ENCODE results near the gene SLC12A4. TPM values are rescaled to one million over a fixed set of nuclear protein-coding genes. Genes with fewer than 3 reads are reported as not detected.
A peak's percentile ranks its signal among the peaks of the same experiment; 100 is the strongest.
"Not testable (repeated sequence)": the region's sequence is repeated elsewhere in the genome, so short reads cannot be mapped to it uniquely, and the experiment has no call there.

SLC12A4 gene
- total RNA-seq, 1 donor from 2014 or later = 46.2 TPM

GRCh38 chr16:67996666-67997065 lies 28.2 kb upstream of the SLC12A4 start:
- no peaks in the 10 kb centered on the region for H3K36me3 Mint-ChIP-seq (ENCODE audit: low read depth)
- no peaks in the 10 kb centered on the region for H3K27me3 Mint-ChIP-seq (ENCODE audit: low read depth)
- peak overlapping the region; percentile 68 for H3K27ac Mint-ChIP-seq
- no peak for DNase-seq (ENCODE audit: low spot score)
- H3K9me3 Mint-ChIP-seq = no peaks in the 10 kb centered on the region
- no peak overlapping the region for H3K4me3 Mint-ChIP-seq (ENCODE audit: low read depth)
- peaks cover 52% of the 10 kb centered on the region for H3K4me1 Mint-ChIP-seq (ENCODE audit: low read depth)
- intact Hi-C loops (cut with micrococcal nuclease) = loop anchor here (5.0 kb wide), 1 partner anchor 86 kb away; no protein-coding TSS in a partner anchor

- DNase-seq (ENCODE audit: low spot score) = no peak
- Mint-ChIP-seq H3K9me3 (no peaks in the 10 kb centered on the region), H3K36me3 (ENCODE audit: low read depth) (no peaks in the 10 kb centered on the region), H3K4me3 (ENCODE audit: low read depth) (no peak overlapping the region), H3K4me1 (ENCODE audit: low read depth) (peaks cover 49% of the 10 kb centered on the region), H3K27me3 (ENCODE audit: low read depth) (no peaks in the 10 kb centered on the region), H3K27ac (peak overlapping the region; percentile 77)
- intact Hi-C loops (cut with micrococcal nuclease) = loop anchor here (5.0 kb wide), 1 partner anchor 87 kb away; no protein-coding TSS in a partner anchor
Measured at GRCh38 chr16:67995423-67995822, 27.0 kb upstream of the SLC12A4 start.

DNA sequence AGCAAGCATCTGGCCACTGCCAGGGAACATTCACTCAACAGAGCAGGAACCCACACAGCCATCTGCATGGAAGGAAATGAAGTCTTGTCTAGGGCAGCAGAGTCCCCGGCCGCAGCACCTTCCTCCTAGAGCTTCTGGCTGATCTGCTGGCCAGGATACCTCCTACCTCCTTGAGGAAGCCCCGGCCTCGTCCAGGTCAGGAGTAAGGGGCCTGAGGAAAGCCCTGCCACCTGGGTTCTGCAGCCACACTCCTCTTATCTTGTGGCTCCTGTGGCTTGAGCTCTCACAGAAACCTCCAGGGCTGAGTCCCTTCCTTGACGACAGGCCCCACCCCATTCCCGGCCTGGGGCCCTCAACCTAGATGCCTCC lies 25.6 kb upstream of the SLC12A4 start:
- H3K36me3 Mint-ChIP-seq (ENCODE audit: low read depth); H3K9me3 Mint-ChIP-seq; H3K27me3 Mint-ChIP-seq (ENCODE audit: low read depth); intact Hi-C loops (cut with micrococcal nuclease); DNase-seq (ENCODE audit: low spot score): not testable (repeated sequence)
- Mint-ChIP-seq H3K4me3 (ENCODE audit: low read depth) (peak overlapping the region; percentile 79), H3K27ac (peak overlapping the region; percentile 99), H3K4me1 (ENCODE audit: low read depth) (peaks cover 35% of the 10 kb centered on the region)

DNA sequence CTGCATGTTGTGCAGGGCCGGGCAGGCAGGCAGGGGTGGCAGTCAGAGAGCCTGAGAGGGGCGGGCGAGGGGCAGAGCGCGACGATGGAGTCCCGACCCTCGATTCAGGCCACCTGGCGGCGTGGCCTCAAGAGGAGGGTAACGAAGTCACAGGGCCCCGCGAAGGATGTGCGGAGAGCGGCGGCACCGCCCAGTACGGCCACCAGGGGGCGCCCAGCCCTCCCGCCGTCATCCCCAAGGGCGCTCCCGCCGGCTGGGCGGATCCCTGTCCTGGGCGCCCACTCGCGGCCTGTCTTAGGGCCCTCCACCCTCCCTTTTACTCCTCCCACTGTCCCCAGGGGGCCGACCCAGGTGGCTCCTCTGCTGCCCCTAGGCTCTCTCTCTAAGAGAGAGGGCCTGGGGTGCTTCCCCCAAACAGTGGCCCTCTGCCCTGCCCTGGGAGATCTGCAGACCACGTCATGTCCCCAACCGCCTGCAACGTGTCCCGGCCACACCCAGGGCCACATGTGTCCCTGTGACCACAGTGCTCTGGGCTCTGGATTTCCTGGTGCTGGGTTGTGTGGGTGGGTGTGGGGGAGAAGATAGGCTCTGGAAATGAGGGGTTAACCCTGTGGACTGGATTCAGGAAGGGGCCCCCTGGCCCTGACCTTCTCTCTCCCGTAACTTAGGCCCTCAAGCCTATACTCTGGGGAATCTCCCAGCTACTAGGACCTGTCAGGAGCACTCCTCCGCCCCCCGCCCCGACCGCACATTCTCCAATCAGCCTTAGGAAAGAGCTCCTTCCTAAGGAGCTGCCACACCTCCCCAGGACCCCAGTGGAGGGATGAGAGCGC lies 25.0 kb upstream of the SLC12A4 start:
- Mint-ChIP-seq H3K27ac (peak overlapping the region; percentile 99), H3K4me3 (ENCODE audit: low read depth) (peak overlapping the region; percentile 79), H3K4me1 (ENCODE audit: low read depth) (peaks cover 30% of the 10 kb centered on the region), H3K36me3 (ENCODE audit: low read depth) (no peaks in the 10 kb centered on the region), H3K27me3 (ENCODE audit: low read depth) (no peaks in the 10 kb centered on the region), H3K9me3 (no peaks in the 10 kb centered on the region)
- peak; percentile 80 for DNase-seq (ENCODE audit: low spot score)
- intact Hi-C loops (cut with micrococcal nuclease) = loop anchor here (1.0 kb wide), 3 partner anchors 9 to 71 kb away; no protein-coding TSS in a partner anchor

DNA sequence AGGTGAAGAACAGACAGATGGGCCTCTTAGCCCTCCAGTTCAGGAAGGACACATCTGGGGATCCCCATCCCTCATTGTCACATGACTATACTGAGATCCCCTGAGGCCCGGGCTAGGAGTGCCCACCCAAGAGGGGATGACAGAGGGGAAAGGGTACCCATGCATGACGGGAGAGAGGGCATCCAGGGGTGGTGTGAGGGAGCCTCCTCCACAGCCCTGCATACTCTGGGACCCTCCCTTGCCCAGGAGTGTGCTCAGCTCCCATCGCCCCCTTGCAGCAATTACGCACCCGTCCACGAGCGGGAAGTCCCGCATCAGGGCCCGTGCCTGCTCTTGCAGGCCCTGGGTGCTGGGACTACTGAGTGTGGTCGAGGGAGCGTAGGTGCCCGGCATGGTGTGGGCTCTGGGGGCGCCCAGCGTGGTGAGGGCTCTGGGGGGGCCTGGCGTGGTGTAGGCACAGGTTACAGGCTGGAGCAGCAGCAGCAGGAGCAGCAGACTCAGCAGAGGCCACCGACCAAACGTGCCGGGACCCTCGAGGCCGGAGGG lies 24.3 kb upstream of the SLC12A4 start:
- H3K4me1 Mint-ChIP-seq (ENCODE audit: low read depth) = peaks cover 30% of the 10 kb centered on the region
- H3K27ac Mint-ChIP-seq = peak overlapping the region; percentile 69
- no peaks in the 10 kb centered on the region for H3K27me3 Mint-ChIP-seq (ENCODE audit: low read depth)
- no peaks in the 10 kb centered on the region for H3K9me3 Mint-ChIP-seq
- no peak for DNase-seq (ENCODE audit: low spot score)
- H3K36me3 Mint-ChIP-seq (ENCODE audit: low read depth) = no peaks in the 10 kb centered on the region
- intact Hi-C loops (cut with micrococcal nuclease) = loop anchor here (1.0 kb wide), 3 partner anchors 8 to 72 kb away; no protein-coding TSS in a partner anchor
- no peak overlapping the region for H3K4me3 Mint-ChIP-seq (ENCODE audit: low read depth)

- intact Hi-C loops (cut with micrococcal nuclease) = no loop called here
- Mint-ChIP-seq H3K4me1 (ENCODE audit: low read depth) (peaks cover 18% of the 10 kb centered on the region), H3K9me3 (no peaks in the 10 kb centered on the region), H3K27ac (peak overlapping the region; percentile 1), H3K4me3 (ENCODE audit: low read depth) (no peak overlapping the region), H3K36me3 (ENCODE audit: low read depth) (no peaks in the 10 kb centered on the region), H3K27me3 (ENCODE audit: low read depth) (no peaks in the 10 kb centered on the region)
- no peak for DNase-seq (ENCODE audit: low spot score)
Measured at GRCh38 chr16:67990018-67990386, 21.6 kb upstream of the SLC12A4 start.

DNA sequence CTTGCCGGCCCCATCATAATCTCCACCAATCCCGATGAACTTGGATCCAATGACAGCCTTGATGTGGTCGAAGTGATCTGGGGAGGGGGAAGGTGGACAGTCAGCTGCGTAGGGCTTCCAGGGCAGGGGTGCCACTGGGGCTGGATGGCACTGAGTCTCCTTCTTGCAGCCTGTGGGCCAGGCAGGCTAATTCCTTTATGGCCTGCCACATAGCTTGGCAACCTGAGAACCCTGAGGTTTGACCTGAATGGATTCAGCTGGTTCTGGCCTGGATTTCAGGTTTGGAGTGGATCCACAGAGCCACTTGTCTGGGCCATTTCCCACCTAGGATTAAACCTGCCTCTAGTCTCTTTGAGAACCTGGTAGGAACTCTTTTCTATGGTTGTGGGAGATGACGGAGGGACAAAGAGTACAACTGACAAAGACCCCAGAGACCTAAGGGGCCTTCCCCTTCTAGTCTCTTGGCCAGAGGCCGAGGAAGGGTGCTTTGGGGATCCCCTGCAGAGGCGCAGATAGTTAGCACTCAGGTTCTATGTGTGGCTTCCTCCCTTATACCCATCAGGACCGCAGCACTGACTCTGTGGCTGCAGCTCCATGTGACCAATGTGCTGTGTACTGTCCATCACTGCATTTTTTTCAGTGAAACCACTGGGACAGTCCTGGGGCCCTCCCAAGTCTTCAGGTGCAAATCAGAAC lies 21.0 kb upstream of the SLC12A4 start:
- DNase-seq (ENCODE audit: low spot score) = no peak
- H3K27ac Mint-ChIP-seq = no peak overlapping the region
- intact Hi-C loops (cut with micrococcal nuclease) = no loop called here
- peaks cover 17% of the 10 kb centered on the region for H3K4me1 Mint-ChIP-seq (ENCODE audit: low read depth)
- no peaks in the 10 kb centered on the region for H3K9me3 Mint-ChIP-seq
- H3K27me3 Mint-ChIP-seq (ENCODE audit: low read depth) = no peaks in the 10 kb centered on the region
- H3K4me3 Mint-ChIP-seq (ENCODE audit: low read depth) = no peak overlapping the region
- H3K36me3 Mint-ChIP-seq (ENCODE audit: low read depth) = no peaks in the 10 kb centered on the region

- Mint-ChIP-seq H3K4me3 (ENCODE audit: low read depth) (no peak overlapping the region), H3K27me3 (ENCODE audit: low read depth) (no peaks in the 10 kb centered on the region), H3K27ac (no peak overlapping the region), H3K9me3 (no peaks in the 10 kb centered on the region), H3K4me1 (ENCODE audit: low read depth) (peaks cover 18% of the 10 kb centered on the region), H3K36me3 (ENCODE audit: low read depth) (no peaks in the 10 kb centered on the region)
- no peak for DNase-seq (ENCODE audit: low spot score)
- intact Hi-C loops (cut with micrococcal nuclease) = no loop called here
Measured at GRCh38 chr16:67988675-67989074, 20.2 kb upstream of the SLC12A4 start.

DNA sequence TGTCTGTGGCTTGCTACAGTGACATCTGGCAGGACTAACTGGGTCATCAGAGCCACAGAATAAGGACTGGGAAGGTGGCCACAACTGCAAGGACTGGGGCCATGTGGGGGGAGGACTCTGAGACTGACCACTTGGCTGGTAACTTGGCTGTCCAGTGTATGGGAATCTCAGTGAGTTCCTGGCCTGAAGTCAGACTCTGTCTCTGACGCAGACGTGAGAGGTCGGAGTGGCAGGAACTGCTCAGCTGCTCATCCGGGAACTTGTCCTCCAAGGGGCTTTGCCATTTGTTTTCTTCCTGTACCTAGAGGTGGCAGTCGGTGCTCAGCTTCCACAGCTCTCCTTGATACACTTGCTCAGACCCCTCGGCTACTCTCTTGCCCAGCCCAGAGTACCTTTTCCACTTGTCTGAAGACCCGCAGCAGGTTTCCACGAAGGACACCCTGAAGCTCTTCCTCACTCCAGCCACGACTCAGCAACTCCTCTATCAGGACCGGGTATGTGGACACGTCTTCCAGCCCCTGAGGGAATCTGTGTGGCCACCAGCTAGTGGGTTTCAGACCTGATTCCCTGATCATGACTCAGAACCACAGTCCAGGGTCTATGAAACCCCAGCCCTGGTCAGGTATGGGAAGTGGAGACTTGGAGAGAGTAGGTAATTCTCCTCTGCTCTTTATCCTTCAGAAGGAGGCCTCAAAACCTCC lies 19.2 kb upstream of the SLC12A4 start:
- no peaks in the 10 kb centered on the region for H3K36me3 Mint-ChIP-seq (ENCODE audit: low read depth)
- intact Hi-C loops (cut with micrococcal nuclease) = no loop called here
- H3K27me3 Mint-ChIP-seq (ENCODE audit: low read depth) = no peaks in the 10 kb centered on the region
- H3K4me1 Mint-ChIP-seq (ENCODE audit: low read depth) = peaks cover 21% of the 10 kb centered on the region
- no peak overlapping the region for H3K4me3 Mint-ChIP-seq (ENCODE audit: low read depth)
- no peak for DNase-seq (ENCODE audit: low spot score)
- no peak overlapping the region for H3K27ac Mint-ChIP-seq
- H3K9me3 Mint-ChIP-seq = no peaks in the 10 kb centered on the region

DNA sequence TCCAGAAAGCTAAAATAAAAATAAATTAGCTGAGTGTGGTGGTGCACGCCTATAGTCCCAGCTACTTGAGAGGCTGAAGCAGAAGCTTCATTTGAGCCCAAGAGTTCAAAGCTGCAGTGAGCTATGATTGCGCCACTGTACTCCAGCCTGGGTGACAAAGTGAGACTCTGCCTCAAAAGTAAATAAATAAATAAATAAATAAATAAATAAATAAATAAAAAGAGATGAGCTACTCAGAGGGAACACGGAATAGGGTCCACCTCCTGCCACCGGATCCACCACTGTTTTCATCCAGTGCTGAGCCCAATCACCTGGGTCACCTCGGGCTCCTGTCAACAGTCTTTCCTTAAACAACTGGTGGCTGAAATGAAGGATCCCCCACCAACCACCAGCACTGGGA lies 18.5 kb upstream of the SLC12A4 start:
- H3K4me1 Mint-ChIP-seq (ENCODE audit: low read depth) = peaks cover 18% of the 10 kb centered on the region

DNA sequence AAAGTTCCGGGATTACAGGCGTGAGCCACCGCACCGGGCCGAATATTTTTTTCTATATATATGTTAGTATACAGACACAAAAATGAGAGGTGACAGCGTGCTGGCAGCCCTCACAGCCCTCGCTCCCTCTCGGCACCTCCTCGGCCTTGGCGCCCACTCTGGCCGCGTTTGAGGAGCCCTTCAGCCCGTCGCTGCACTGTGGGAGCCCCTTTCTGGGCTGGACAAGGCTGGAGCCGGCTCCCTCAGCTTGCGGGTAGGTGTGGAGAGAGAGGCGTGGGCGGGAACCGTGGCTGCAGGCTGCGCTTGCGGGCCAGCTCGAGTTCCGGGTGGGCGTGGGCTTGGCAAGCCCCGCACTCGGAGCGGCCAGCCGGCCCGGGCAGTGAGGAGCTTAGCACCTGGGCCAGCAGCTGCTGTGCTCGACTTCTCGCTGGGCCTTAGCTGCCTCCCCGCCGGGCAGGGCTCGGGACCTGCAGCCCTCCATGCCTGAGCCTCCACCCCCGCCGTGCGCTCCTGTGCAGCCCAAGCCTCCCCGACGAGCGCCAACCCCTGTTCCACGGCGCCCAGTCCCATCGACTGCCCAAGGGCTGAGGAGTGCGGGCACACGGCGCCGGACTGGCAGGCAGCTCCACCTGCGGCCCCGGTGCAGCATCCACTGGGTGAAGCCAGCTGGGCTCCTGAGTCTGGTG lies 13.7 kb upstream of the SLC12A4 start:
- Mint-ChIP-seq H3K27ac (no peak overlapping the region), H3K27me3 (ENCODE audit: low read depth) (no peaks in the 10 kb centered on the region), H3K4me1 (ENCODE audit: low read depth) (peaks cover 15% of the 10 kb centered on the region), H3K9me3 (no peaks in the 10 kb centered on the region), H3K4me3 (ENCODE audit: low read depth) (no peak overlapping the region), H3K36me3 (ENCODE audit: low read depth) (no peaks in the 10 kb centered on the region)
- intact Hi-C loops (cut with micrococcal nuclease) = loop anchor here (5.0 kb wide), 2 partner anchors 40 to 45 kb away; partner anchors contain the start of genes DDX28, DUS2 and PSMB10
- DNase-seq (ENCODE audit: low spot score) = no peak

More for the DNA sequence above, 18.5 kb upstream of the SLC12A4 start:
- no peak overlapping the region for H3K4me3 Mint-ChIP-seq (ENCODE audit: low read depth)
- H3K9me3 Mint-ChIP-seq = no peaks in the 10 kb centered on the region
- no peak overlapping the region for H3K27ac Mint-ChIP-seq
- no peak for DNase-seq (ENCODE audit: low spot score)
- intact Hi-C loops (cut with micrococcal nuclease) = no loop called here
- H3K27me3 Mint-ChIP-seq (ENCODE audit: low read depth) = no peaks in the 10 kb centered on the region
- no peaks in the 10 kb centered on the region for H3K36me3 Mint-ChIP-seq (ENCODE audit: low read depth)
